Suppressor macrophage treated with lipopolysaccharide for 1 hour (primary cell): ENCODE measurements around the gene TMEM116.
A peak's percentile ranks its signal among the peaks of the same experiment; 100 is the strongest.

ENCODE experiments used
- DNase-seq, 3 donors: peaks; one replicate each; pipeline ENCODE4 v3.0.0-alpha.2; 2020 to 2022

The TMEM116 gene

DNA sequence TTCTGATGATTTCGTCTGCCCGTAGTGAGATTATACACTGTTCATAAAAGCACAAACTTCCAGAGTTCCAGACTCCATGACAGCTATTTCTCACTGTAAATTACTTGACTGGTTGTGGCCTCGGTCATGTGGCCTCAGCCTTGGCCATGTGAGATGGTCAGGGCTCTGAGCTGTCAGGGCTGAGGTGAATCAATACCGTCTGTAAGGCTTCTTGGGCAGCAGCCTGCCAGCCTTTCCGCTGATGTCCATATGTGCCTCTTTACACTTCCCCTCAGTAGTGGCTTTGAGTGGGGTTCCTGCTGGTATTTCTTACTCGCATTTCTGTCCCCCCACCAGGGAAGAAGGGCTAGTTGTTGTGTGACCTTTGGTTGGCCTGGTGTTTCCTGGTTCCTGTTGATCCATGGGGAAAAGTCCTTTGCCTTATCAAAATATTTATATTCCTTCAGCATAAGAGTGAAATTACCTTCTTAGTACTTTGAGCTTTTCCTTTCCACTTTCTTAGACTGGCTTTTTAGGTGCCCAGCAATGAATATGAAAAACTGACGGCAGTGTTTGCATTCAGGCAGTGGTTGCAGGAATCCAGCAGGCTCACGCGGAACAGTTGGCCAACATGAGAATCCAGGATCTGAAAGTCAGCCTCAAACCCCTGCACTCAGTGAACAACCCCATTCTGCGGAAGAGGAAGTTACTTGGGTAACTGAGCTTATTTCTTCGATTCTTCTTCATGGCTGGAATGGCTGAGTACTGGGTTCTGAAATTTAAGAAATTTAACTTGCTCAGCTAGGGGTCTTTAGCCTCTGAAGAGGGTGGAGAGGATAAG is 124.8 kb downstream of the TMEM116 start:
- DNase-seq: peak; percentile 58 to 62 (median 59)

DNA sequence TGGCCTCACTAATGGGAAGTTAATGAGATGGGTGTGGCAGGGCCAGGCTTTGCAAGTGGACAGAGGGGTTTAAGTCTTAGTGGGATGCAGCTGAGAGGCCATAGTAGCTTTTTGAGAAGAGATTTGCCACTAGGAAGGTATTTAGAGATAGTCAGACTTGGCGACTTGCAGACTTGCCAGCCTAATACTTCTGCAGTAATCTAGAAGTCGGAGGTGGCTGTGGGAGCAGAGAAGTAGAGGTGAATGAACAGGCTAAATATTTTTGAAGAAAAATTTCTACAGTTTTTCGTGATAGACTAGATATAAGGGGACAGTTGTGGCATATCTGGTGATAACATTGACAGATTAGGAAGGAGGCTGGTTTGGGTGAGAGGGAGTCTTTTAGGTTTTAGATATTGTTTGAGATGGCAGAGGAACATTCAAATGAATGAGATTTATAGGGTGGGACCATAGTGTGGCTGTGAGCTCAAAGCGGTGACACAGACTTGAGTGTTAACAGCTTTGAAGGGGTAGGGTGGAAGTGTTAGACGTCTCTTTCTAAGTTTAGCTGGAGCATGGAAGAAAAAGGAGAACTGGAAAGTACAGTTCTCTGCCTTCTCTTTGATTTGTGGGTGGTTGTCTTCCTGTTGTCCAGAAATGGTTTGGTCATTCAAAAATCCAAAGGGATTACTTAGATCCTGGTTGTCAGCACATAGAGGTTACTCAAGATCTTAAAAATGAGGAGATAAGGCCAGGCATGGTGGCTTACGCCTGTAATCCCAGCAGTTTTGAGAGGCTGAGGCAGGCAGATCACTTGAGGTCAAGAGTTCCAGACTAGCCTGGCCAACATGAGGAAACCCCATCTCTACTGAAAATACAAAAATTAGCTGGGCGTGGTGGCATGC is 126.1 kb downstream of the TMEM116 start:
- DNase-seq: peak; percentile 55 to 77 (median 66)

DNA sequence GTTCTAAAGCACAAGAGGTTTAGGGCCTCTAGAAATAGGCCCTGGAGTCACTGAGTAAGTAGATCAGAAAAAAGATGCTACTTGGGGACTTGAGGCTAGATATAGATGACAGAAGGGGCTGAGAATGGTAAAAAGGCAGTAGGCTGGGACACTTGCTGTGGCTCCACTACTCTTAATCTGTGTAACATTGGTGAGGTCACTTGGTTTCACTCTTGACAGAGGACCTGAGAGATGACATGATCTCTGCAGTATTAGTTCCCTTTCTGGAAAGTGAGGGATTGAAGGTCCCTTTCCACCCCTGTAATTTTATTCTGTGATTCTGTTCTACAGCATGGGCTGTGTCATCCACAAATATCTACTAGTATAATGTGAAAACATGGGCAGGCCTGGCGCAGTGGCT is 131.2 kb downstream of the TMEM116 start:
- DNase-seq: no peak
